Skeletal muscle tissue (tissue), 4 donors: ENCODE measurements around the gene KRT35. TPM values are rescaled to one million over a fixed set of nuclear protein-coding genes. Genes with fewer than 3 reads are reported as not detected.

Experiments used
- H3K27ac ChIP-seq: one replicate; pipeline ENCODE4 v1.7.0; 2013; ENCODE audit warnings: mild to moderate bottlenecking, low read depth, low read length, inconsistent platforms
- H3K27me3 ChIP-seq, 3 donors: one replicate each; pipeline ENCODE4 v1.7.0; 2013; ENCODE audit warnings: low read length in 3 of 3; ENCODE audit not compliant: control insufficient read depth in 3 of 3, insufficient read depth in 3 of 3
- H3K36me3 ChIP-seq, 3 donors: one replicate each; pipeline ENCODE4 v1.7.0; 2013; ENCODE audit warnings: low read length in 3 of 3; ENCODE audit not compliant: control insufficient read depth in 3 of 3, insufficient read depth in 3 of 3
- H3K4me1 ChIP-seq, 3 donors: one replicate each; pipeline ENCODE4 v1.7.0; 2013; ENCODE audit warnings: low read length in 3 of 3, mild to moderate bottlenecking in 3 of 3; ENCODE audit not compliant: control insufficient read depth in 3 of 3, insufficient read depth in 3 of 3
- H3K4me3 ChIP-seq, 3 donors: one replicate each; pipeline ENCODE4 v1.7.0; 2013; ENCODE audit warnings: low read length in 3 of 3
- H3K9ac ChIP-seq, 3 donors: one replicate each; pipeline ENCODE4 v1.7.0; 2013; ENCODE audit warnings: low read length in 3 of 3, mild to moderate bottlenecking in 3 of 3, moderate library complexity in 2 of 3, low read depth in 1 of 3
- H3K9me3 ChIP-seq, 3 donors: one replicate each; pipeline ENCODE4 v1.7.0; 2013; ENCODE audit warnings: low read length in 3 of 3; ENCODE audit not compliant: control insufficient read depth in 3 of 3
- total RNA-seq: library from RNA; depleted of rRNA; stranded (reverse); fragments of >200 nt; gene quantifications from one replicate; pipeline ENCODE4 v1.2.3, GENCODE V29; 2014
- donor health status: Osteomylitis.

The KRT35 gene
- not detected for total RNA-seq

DNA sequence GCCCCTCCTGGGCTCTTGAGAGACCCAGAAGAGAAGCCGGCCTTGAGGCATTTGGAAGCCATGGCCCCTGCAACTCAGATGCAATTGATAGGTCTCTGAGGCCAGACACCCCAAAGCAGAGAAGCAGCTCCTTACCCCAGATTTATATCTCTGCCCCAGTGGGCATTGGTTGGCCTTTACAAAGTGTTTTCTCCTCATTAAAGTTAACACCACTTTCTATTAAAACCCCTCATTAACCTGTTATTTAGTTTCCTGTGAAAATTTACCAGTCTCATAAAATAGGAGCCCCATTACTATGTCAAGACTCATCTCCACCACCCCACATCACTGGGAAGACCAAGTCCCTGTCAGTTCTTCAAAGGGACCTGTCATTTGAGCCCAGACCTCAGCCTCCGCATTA lies at the start of gene KRT35:
KRT35 (minus strand) TSS at position 116 of the 400 bp plus-strand sequence; CDS start at position 62, 54 bp downstream.
- Histone ChIP-seq H3K27me3 (peaks cover 0 to 4% (median 0%) of the 10 kb centered on the region in 3 donors), H3K9ac (no peak within 1 kb of the TSS), H3K27ac (no peak within 1 kb of the TSS), H3K4me3 (no peak within 1 kb of the TSS), H3K9me3 (no peaks in the 10 kb centered on the region), H3K4me1 (no peaks in the 10 kb centered on the region), H3K36me3 (no peaks in the 10 kb centered on the region)

DNA sequence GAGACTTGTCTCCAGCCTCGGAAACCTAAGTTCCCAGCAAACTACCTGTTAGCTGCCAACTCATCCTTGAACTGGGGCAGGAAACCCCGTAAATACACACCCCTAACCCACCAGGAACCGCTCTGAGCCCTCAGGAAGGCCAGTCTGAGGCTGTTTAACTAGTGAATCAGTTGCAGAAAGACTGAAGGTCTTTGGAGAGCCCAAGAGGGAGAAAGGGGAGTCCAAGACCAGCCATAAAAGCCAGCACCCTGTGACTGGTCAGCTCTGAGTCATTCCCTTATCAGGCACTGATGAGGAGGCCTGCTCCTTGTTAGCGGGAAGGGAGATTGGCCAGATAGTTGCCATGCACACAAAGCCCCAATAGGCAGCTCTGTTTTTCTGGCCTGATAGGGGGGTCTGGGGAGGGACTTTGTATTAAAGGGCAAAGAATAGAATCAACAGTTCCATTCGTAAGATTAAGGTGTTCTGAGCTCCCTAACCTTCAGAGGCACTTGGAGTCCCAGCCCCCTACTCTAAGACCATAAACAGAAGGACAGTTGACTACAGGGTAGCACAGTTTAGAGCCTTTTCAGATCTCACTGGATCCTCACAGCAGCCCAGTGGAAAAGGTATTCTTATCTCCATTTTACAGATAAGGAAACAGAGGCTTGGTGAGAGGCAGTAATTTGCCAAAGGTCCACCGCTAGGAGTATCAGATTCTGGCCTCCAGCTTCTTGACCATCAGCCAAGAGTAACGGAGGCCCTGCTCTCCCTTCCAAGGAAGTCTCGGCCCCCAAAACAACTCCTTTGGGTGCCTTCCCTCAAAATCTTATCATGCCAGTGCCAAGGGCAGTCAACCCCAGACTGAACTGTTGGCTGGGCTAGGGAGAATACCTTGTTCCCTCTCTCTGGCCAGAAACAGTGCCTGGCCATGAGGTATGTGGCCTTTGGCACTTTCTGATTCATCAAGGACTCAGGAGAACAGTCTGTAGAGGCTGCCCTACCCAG lies 49.4 kb upstream of the KRT35 start:
- H3K4me1 ChIP-seq: peaks cover 0 to 9% (median 6%) of the 10 kb centered on the region in 3 donors
- no peak overlapping the region for H3K4me3 ChIP-seq
- H3K27ac ChIP-seq: no peak overlapping the region
- H3K9me3 ChIP-seq: no peaks in the 10 kb centered on the region
- H3K36me3 ChIP-seq: no peaks in the 10 kb centered on the region
- H3K9ac ChIP-seq: no peak overlapping the region
- H3K27me3 ChIP-seq: peaks cover 46 to 60% (median 57%) of the 10 kb centered on the region in 3 donors

DNA sequence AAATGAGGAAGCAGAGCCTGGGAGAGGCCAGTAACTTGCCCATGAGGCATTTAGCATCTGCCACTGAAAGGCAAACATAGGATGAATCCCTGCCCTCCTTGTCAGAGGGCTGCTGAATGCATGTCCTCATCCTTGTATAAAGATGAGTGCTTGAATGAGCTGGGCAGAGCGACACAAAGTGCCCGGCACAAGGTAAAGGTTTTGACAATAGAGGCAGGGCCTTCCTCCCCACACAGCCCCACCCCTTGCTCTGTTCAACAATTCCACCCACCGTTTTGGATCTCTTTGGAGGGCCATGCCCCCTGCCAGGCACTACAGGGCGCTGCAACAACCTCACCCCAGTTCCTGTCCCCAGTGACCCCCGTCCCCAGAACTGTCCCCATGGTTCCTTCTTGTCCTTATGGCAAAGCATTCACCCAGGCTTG lies 48.6 kb upstream of the KRT35 start:
- Histone ChIP-seq H3K9ac (no peak overlapping the region), H3K4me1 (peaks cover 0 to 9% (median 6%) of the 10 kb centered on the region in 3 donors), H3K27ac (no peak overlapping the region), H3K9me3 (no peaks in the 10 kb centered on the region), H3K4me3 (no peak overlapping the region), H3K27me3 (peaks cover 49 to 58% (median 49%) of the 10 kb centered on the region in 3 donors), H3K36me3 (no peaks in the 10 kb centered on the region)

DNA sequence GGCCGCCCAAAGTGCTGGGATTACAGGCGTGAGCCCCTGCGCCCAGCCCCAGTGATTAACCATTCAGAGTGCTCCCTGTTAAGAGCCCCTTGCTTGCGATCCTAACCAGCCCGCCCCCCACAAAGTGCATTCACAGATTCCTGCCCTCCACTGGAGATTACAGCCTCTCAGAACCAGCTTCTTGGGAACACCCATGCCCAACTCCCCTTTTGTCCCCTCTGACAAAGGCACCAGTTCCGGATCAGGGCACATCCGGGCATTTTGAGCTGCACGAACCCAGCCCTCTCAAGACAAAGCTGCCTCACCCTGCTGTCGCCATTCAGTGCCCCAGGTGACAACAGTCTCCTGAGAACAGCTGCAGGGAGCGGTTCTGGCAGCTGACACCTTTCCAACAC lies 48.0 kb upstream of the KRT35 start:
- Histone ChIP-seq H3K9me3 (no peaks in the 10 kb centered on the region), H3K4me3 (no peak overlapping the region), H3K27me3 (peaks cover 49 to 58% (median 52%) of the 10 kb centered on the region in 3 donors), H3K4me1 (peaks cover 0 to 9% (median 6%) of the 10 kb centered on the region in 3 donors), H3K9ac (no peak overlapping the region), H3K27ac (no peak overlapping the region), H3K36me3 (no peaks in the 10 kb centered on the region)

DNA sequence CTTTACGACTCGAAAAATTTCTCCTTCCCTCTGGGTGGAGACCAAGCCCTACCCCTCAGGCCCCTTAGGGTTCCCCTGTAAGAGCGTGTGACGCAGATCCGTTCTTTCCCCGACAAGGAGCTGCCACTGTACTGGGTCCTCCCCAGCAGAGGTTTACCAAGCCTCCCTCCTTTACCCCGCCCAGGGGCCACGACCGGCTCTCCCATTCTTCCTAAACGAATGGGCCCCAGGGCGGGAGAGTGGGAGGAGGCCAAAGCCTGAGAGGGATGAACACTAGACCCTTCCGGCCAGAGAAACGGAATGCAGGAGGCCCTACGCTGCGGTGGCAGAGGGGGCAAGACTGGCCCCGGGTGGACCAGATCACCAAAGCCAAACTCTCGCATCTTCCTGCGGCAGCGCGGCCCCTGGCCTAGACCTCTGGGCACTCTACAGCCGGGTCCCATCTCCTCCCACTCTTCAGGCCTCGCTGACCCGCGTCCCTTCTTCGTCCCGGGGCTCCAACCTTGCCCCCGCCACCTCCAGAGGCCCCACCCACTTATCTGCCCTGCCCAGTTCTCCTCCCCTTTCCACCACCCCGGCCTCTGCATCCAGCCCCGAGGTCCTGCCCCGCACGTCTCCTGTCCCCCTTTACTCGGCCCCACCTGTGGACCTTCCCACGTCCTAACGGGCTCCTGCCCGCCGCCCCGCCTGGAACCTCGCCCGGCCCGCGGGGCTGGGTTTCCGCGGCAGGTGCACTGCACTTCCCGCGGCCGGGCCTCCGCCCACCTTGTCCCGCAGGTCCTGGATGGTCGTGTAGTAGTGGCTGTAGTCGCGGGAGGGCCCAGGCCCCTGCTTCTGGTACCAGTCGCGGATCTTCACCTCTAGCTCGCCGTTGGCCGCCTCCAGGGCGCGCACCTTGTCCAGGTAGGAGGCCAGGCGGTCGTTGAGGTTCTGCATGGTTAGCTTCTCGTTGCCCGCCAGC lies 46.4 kb upstream of the KRT35 start:
- no peaks in the 10 kb centered on the region for H3K36me3 ChIP-seq
- no peak overlapping the region for H3K4me3 ChIP-seq
- H3K27ac ChIP-seq: no peak overlapping the region
- no peaks in the 10 kb centered on the region for H3K9me3 ChIP-seq
- no peak overlapping the region for H3K9ac ChIP-seq
- peaks cover 49 to 60% (median 60%) of the 10 kb centered on the region in 3 donors for H3K27me3 ChIP-seq
- H3K4me1 ChIP-seq: peaks cover 0 to 9% (median 6%) of the 10 kb centered on the region in 3 donors

DNA sequence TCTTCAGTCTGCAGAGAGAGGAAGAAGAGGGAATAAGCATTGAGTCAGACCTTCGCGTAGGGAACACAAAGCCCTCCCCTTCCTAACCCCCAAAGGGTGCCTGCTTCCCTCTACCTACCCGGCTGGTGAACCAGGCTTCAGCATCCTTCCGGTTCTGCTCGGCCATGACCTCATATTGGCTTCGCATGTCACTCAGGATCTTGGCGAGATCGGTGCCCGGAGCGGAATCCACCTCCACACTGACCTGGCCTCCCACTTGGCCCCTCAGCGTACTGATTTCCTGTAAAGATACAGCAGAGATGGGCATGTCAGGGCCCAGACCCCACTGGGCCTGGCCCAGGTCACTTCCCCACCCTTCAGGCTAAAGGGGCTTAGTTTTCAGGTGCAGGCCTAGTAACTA lies 43.3 kb upstream of the KRT35 start:
- Histone ChIP-seq H3K4me3 (no peak overlapping the region), H3K27me3 (peaks cover 34 to 63% (median 47%) of the 10 kb centered on the region in 3 donors), H3K36me3 (no peaks in the 10 kb centered on the region), H3K9ac (no peak overlapping the region), H3K4me1 (peaks cover 2 to 13% (median 6%) of the 10 kb centered on the region in 3 donors), H3K9me3 (no peaks in the 10 kb centered on the region), H3K27ac (no peak overlapping the region)

DNA sequence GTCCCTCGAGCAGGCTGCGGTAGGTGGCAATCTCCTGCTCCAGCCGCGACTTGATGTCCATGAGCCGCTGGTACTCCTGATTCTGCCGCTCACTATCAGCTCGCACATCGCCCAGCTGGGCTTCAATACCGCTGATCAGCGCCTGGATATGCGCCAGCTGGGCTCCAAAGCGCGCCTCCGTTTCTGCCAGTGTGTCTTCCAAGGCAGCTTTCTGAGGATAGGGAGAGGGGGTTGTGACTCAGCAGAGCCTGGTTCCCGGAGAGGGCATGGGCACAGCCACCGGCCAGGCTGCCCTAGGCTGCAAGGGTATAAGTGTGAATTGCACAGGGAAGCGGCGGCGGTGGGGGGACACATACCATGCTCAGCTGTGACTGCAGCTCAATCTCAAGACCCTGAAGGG lies 42.8 kb upstream of the KRT35 start:
- H3K27ac ChIP-seq: no peak overlapping the region
- no peak overlapping the region for H3K4me3 ChIP-seq
- no peak overlapping the region for H3K9ac ChIP-seq
- H3K4me1 ChIP-seq: peaks cover 2 to 13% (median 6%) of the 10 kb centered on the region in 3 donors
- H3K9me3 ChIP-seq: no peaks in the 10 kb centered on the region
- H3K36me3 ChIP-seq: no peaks in the 10 kb centered on the region
- peaks cover 29 to 59% (median 43%) of the 10 kb centered on the region in 3 donors for H3K27me3 ChIP-seq

DNA sequence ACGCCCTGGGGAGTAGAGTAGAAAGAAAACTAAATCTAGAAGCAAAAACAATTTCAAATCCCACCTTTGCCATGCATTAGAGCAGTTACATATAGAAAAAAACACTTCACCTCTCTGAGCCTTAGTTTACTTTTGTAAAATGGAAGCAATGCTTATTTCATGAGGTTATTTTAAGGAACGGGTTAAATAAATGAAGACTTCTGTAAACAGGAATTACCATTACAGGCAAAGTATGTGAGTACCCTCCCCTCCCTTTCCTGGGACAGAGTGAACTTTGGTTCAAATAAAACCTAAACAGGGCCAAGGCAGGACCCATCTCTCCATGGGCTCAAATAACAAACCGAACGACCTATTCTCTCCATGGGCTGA lies 42.3 kb upstream of the KRT35 start:
- peaks cover 2 to 12% (median 6%) of the 10 kb centered on the region in 3 donors for H3K4me1 ChIP-seq
- no peak overlapping the region for H3K9ac ChIP-seq
- peaks cover 25 to 55% (median 39%) of the 10 kb centered on the region in 3 donors for H3K27me3 ChIP-seq
- H3K36me3 ChIP-seq: no peaks in the 10 kb centered on the region
- no peak overlapping the region for H3K4me3 ChIP-seq
- H3K27ac ChIP-seq: no peak overlapping the region
- H3K9me3 ChIP-seq: no peaks in the 10 kb centered on the region

DNA sequence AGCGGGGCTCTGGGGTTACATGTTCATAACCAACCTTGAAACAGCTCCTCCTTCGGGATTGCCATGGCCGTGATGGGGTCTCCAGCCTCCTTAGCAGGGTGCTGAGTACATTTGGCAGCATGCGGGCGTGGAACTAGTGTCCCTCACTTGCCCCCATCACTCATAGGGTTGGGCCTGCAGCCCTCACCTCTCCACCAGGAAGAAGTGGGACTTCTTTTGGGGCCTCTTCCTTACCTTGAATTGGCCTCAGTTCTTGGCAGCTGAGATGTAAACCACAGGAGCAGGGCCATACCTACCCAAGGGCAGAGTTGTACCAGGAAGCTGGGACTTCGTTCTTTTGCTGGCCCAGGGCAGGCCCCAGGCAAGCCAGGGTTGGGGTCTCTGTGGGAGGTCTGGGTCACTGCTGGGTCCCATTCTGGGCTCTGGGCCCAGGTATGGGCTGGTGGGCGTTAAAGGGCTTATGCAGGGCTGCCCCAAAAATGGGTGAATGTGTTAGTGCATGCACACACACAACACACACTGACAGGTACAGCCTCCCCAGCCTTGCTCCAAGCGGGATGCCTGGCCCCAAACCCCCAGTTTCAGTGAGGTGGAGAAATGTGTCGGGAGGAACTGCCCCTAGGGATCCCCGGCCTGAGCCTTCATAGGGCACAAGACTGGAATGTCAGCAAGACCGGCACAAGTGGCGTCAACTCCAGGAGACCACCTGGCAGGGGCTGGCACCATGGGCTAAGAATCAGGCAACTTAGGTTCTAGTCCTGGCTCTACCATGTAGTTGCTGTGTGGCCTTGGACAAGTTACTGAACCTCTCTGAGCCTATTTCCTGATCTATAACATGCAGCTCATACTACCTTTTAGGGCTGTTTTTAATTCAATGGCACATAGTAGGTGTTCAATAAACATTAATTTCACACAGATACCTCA lies 41.6 kb upstream of the KRT35 start:
- Histone ChIP-seq H3K27me3 (peaks cover 18 to 52% (median 38%) of the 10 kb centered on the region in 3 donors), H3K9me3 (no peaks in the 10 kb centered on the region), H3K4me3 (no peak overlapping the region), H3K4me1 (peaks cover under 1 to 5% (median 2%) of the 10 kb centered on the region in 3 donors), H3K36me3 (no peaks in the 10 kb centered on the region), H3K9ac (no peak overlapping the region), H3K27ac (no peak overlapping the region)
